ENCODE data around the gene RNF113B.
A peak's percentile ranks its signal among the peaks of the same experiment; 100 is the strongest.

The RNF113B gene

GRCh38 chr13:98173431-98174152 lies 3.5 kb downstream of the RNF113B start:
- no peak for DNase-seq

GRCh38 chr13:98172590-98173422 lies 4.3 kb downstream of the RNF113B start:
- DNase-seq = no peak

GRCh38 chr13:98171900-98172589 lies 5.0 kb downstream of the RNF113B start:
- DNase-seq = no peak

GRCh38 chr13:98169331-98169730 lies 7.7 kb downstream of the RNF113B start:
- no peak for DNase-seq

- DNase-seq = no peak
Measured at GRCh38 chr13:98162935-98163334, 14.1 kb downstream of the RNF113B start.

GRCh38 chr13:98158172-98158899 lies 18.7 kb downstream of the RNF113B start:
- no peak for DNase-seq

- no peak for DNase-seq
Measured at GRCh38 chr13:98157609-98158008, 19.5 kb downstream of the RNF113B start.

- DNase-seq = no peak
Measured at GRCh38 chr13:98157188-98157587, 19.9 kb downstream of the RNF113B start.

GRCh38 chr13:98156259-98156658 lies 20.8 kb downstream of the RNF113B start:
- DNase-seq = no peak

- no peak for DNase-seq
Measured at GRCh38 chr13:98155475-98156109, 21.5 kb downstream of the RNF113B start.

- no peak for DNase-seq
Measured at GRCh38 chr13:98150832-98151479, 26.1 kb downstream of the RNF113B start.

GRCh38 chr13:98147521-98147920 lies 29.5 kb downstream of the RNF113B start:
- no peak for DNase-seq

- DNase-seq = no peak
Measured at GRCh38 chr13:98144801-98145350, 32.2 kb downstream of the RNF113B start.

GRCh38 chr13:98144027-98144741 lies 32.9 kb downstream of the RNF113B start:
- DNase-seq = no peak

- no peak for DNase-seq
Measured at GRCh38 chr13:98143601-98144026, 33.5 kb downstream of the RNF113B start.

GRCh38 chr13:98143157-98143553 lies 33.9 kb downstream of the RNF113B start:
- no peak for DNase-seq

GRCh38 chr13:98142380-98143156 lies 34.5 kb downstream of the RNF113B start, which contains the start of gene FARP1:
Gene FARP1 (plus strand): TSS chr13:98143094. CDS start chr13:98213243, 70,149 bp downstream.
- peak; percentile 45 for DNase-seq

- no peak for DNase-seq
Measured at GRCh38 chr13:98141509-98142379, 35.3 kb downstream of the RNF113B start.

- no peak for DNase-seq
Measured at GRCh38 chr13:98141091-98141490, 36.0 kb downstream of the RNF113B start.

All from stimulated activated CD8-positive, alpha-beta memory T cell treated with anti-CD3 and anti-CD28 coated beads, Interleukin-4, amount 100 ng/mL, for 48 hours (primary cell).